HG03060 (cell line): ENCODE data around the gene PTRH2.
"Not testable (repeated sequence)": the region's sequence is repeated elsewhere in the genome, so short reads cannot be mapped to it uniquely, and the experiment has no call there.

ENCODE experiments used
- ATAC-seq: cut with Tn5 transposase; IDR thresholded peaks from one replicate; pipeline ENCODE4 v1.9.1; 2021; ENCODE audit warnings: low read depth, moderate number of reproducible peaks; ENCODE audit not compliant: unreplicated experiment

The PTRH2 gene

GRCh38 chr17:59707149-59707970 lies at the start of gene PTRH2, which contains the start of gene VMP1:
Gene PTRH2, minus strand, starts transcription at chr17:59707430. Its CDS starts 9,452 bp downstream, at chr17:59697978.
Gene VMP1, plus strand, starts transcription at chr17:59707654. Its CDS starts 23,793 bp downstream, at chr17:59731447.
- peak; percentile 95 for ATAC-seq

- no peak for ATAC-seq
Observed at GRCh38 chr17:59756236-59756818, 49.1 kb upstream of the PTRH2 start.

- ATAC-seq: not testable (repeated sequence)
Observed at GRCh38 chr17:59755069-59755468, 47.8 kb upstream of the PTRH2 start.

- ATAC-seq: no peak
Observed at GRCh38 chr17:59754552-59754951, 47.3 kb upstream of the PTRH2 start.

GRCh38 chr17:59753522-59754467 lies 46.6 kb upstream of the PTRH2 start:
- ATAC-seq: no peak

GRCh38 chr17:59752922-59753321 lies 45.7 kb upstream of the PTRH2 start:
- no peak for ATAC-seq

- ATAC-seq: no peak
Observed at GRCh38 chr17:59752446-59752845, 45.2 kb upstream of the PTRH2 start.

- ATAC-seq: no peak
Observed at GRCh38 chr17:59751955-59752413, 44.8 kb upstream of the PTRH2 start.

GRCh38 chr17:59748591-59748990 lies 41.4 kb upstream of the PTRH2 start:
- ATAC-seq: no peak

- ATAC-seq: no peak
Observed at GRCh38 chr17:59746849-59747445, 39.7 kb upstream of the PTRH2 start.

GRCh38 chr17:59745040-59745439 lies 37.8 kb upstream of the PTRH2 start:
- no peak for ATAC-seq

GRCh38 chr17:59743842-59744241 lies 36.6 kb upstream of the PTRH2 start:
- no peak for ATAC-seq

GRCh38 chr17:59737324-59737723 lies 30.1 kb upstream of the PTRH2 start:
- no peak for ATAC-seq

- ATAC-seq: no peak
Observed at GRCh38 chr17:59734226-59734625, 27.0 kb upstream of the PTRH2 start.

- ATAC-seq: no peak
Observed at GRCh38 chr17:59733697-59734096, 26.5 kb upstream of the PTRH2 start.

GRCh38 chr17:59730268-59730834 lies 23.1 kb upstream of the PTRH2 start:
- ATAC-seq: no peak

- ATAC-seq: no peak
Observed at GRCh38 chr17:59727817-59728533, 20.7 kb upstream of the PTRH2 start.

- no peak for ATAC-seq
Observed at GRCh38 chr17:59725691-59726090, 18.5 kb upstream of the PTRH2 start.

GRCh38 chr17:59723607-59724006 lies 16.4 kb upstream of the PTRH2 start:
- ATAC-seq: no peak
